ENCODE data around the gene ARTN. TPM values are rescaled to one million over a fixed set of nuclear protein-coding genes. Genes with fewer than 3 reads are reported as not detected.

Gene ARTN
- total and polyA plus RNA-seq, 9 of the 15 experiments (the other 6 are each of a cell fraction or from before 2014, with no cell fraction given), result 0.06 to 0.38 TPM; not detected in 7

DNA sequence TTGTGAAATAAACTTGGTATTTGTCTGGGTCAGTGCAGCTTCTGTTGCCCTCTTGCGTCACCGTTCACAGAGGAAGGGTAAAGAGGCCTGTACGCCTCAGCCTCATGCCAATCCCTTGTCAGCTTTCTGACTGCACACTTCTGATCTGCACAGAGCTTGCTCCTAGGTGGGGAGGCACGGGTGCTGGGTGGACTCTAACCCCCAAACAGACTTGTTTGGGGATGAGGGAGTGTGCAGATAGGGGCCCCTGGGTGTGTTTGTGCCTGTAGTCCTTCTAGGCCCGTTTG is 44.6 kb downstream of the ARTN start (continued):
- TF ChIP-seq, protein P1, sequence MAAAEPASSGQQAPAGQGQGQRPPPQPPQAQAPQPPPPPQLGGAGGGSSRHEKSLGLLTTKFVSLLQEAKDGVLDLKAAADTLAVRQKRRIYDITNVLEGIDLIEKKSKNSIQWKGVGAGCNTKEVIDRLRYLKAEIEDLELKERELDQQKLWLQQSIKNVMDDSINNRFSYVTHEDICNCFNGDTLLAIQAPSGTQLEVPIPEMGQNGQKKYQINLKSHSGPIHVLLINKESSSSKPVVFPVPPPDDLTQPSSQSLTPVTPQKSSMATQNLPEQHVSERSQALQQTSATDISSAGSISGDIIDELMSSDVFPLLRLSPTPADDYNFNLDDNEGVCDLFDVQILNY (CRISPR knock-in tag; IDR thresholded peaks at IDR 0.05), result no peak
- no peak for TF ChIP-seq MCM5 (IDR thresholded peaks at IDR 0.05; ENCODE audit: low read depth)
- TF ChIP-seq, protein P2, sequence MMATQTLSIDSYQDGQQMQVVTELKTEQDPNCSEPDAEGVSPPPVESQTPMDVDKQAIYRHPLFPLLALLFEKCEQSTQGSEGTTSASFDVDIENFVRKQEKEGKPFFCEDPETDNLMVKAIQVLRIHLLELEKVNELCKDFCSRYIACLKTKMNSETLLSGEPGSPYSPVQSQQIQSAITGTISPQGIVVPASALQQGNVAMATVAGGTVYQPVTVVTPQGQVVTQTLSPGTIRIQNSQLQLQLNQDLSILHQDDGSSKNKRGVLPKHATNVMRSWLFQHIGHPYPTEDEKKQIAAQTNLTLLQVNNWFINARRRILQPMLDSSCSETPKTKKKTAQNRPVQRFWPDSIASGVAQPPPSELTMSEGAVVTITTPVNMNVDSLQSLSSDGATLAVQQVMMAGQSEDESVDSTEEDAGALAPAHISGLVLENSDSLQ (IDR thresholded peaks at IDR 0.05), result no peak
- 0 out of 4 replicates have a peak, but pooled peaks of 1 of the 2 experiments have one; percentile 17 for TF ChIP-seq FOXA3 (CRISPR knock-in tag; conservative IDR thresholded peaks at IDR 0.05 in 1 of 2, IDR thresholded peaks at IDR 0.05 in 1 of 2)
- TF ChIP-seq, protein P3, sequence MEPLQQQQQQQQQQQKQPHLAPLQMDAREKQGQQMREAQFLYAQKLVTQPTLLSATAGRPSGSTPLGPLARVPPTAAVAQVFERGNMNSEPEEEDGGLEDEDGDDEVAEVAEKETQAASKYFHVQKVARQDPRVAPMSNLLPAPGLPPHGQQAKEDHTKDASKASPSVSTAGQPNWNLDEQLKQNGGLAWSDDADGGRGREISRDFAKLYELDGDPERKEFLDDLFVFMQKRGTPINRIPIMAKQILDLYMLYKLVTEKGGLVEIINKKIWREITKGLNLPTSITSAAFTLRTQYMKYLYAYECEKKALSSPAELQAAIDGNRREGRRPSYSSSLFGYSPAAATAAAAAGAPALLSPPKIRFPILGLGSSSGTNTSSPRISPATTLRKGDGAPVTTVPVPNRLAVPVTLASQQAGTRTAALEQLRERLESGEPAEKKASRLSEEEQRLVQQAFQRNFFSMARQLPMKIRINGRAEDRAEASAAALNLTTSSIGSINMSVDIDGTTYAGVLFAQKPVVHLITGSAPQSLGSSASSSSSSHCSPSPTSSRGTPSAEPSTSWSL (CRISPR knock-in tag; IDR thresholded peaks at IDR 0.05; ENCODE audit: borderline replicate concordance), result no peak

DNA sequence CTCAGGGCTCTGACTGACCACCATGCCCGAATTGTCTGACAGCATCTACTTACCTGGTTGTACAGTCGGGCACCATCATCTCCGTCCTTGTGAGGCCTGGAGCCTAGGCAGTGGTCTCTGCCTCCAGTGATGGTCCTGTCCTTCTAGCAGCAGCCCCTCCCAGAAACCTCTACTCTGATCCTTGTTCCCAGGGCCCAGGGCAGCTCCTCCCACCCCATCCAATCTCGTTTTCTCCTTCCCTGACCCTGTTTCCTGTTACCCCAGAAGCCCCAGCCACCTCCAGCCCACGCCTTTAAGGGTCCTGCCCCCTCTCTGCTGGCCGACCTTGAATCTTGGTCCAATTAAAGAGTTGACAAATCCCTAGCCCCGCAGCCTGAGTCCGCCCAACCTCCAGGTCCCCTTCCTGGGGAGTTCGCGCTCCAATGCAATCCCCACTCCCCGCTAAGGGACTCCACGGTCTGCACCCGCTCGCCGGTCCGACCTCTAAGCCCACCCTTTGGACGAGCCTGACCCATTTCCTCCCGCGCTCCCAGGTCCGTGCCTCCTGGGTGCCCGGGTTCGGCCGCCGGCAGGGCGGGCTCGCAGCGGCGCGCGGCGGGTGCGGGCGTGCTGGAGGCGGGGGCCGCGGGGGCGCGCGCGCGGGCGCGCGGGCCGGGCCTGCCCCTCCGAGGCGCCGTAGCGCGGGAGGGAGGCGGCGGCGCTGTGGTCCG is 45.1 kb downstream of the ARTN start, which contains the start of gene B4GALT2:
B4GALT2 (plus strand) TSS at position 660 of the 710 bp plus-strand sequence. CDS start 1,951 bp downstream, outside the sequence.
- H3K4me3 ChIP-seq, result peak within 1 kb of the TSS; percentile 58
- DNase-seq (ENCODE audit: extremely low read depth in 1 of 4, low spot score in 3 of 4) (peak; percentile 77 to 92 (median 90)), ATAC-seq (peak; percentile 0; the same call in 1 of the 3 replicates), FAIRE-seq (no peak)
- in situ Hi-C loops (cut with MboI), result no loop called here
- intact Hi-C loops (cut with micrococcal nuclease), result no loop called here
- 11% methylated on average over 22 of the region's 54 CpGs for WGBS (ENCODE audit: insufficient coverage, low coverage, missing lambda C conversion rate)
- peaks cover 33% of the 10 kb centered on the region for H4K20me1 ChIP-seq (replicated peaks; ENCODE audit: control insufficient read depth, insufficient read depth, low read length)
- H3K4me1 ChIP-seq (replicated peaks in 1 of 2; ENCODE audit: control insufficient read depth in 2 of 2, insufficient read depth in 2 of 2, low read length in 2 of 2), result peaks cover 52 to 88% of the 10 kb centered on the region in 2 experiments
- H3K9me1 ChIP-seq (ENCODE audit: control insufficient read depth, insufficient read depth, low read length), result peaks cover 21% of the 10 kb centered on the region
- H3K79me2 ChIP-seq (ENCODE audit: control insufficient read depth, insufficient read depth, low read length), result peaks cover 81% of the 10 kb centered on the region
- no peaks in the 10 kb centered on the region for H3K27me3 ChIP-seq (ENCODE audit: control insufficient read depth in 2 of 2, insufficient read depth in 2 of 2, low read length in 2 of 2)
- peak within 1 kb of the TSS; percentile 73 for H2AFZ ChIP-seq (ENCODE audit: low read depth, low read length)
- ChIA-PET CTCF (ENCODE audit: low intra/inter-chr PET ratio) (interaction anchor here (0.6 to 1.1 kb wide), 2 partner anchors 47 to 58 kb away, joined by 3 to 5 read pairs; no protein-coding TSS in a partner anchor), POLR2A (interaction anchor here (0.6 to 1.8 kb wide), 8 partner anchors 10 to 654 kb away, joined by 3 to 10 read pairs (median 4); partner anchors contain the start of gene CCDC24)
- peaks cover 65% of the 10 kb centered on the region for H3K36me3 ChIP-seq (ENCODE audit: control insufficient read depth, insufficient read depth, low read length)
- H3K4me2 ChIP-seq (ENCODE audit: insufficient read depth, low read length), result peak within 1 kb of the TSS; percentile 86
- H3K27ac ChIP-seq (ENCODE audit: extremely low read depth, low read depth, low read length), result peak within 1 kb of the TSS; percentile 79
- BruUV-seq (replicated peaks), result no TSS peak
- H3K9ac ChIP-seq (ENCODE audit: insufficient read depth in 1 of 2, low read depth in 2 of 2, low read length in 2 of 2), result peak within 1 kb of the TSS; percentile 75 to 99
- H3K9me3 ChIP-seq (replicated peaks; ENCODE audit: control insufficient read depth, insufficient read depth, low read depth, low read length), result no peaks in the 10 kb centered on the region
- TF ChIP-seq CBFA2T3 (IDR thresholded peaks at IDR 0.05) (peak; percentile 21; the same call in 1 of the 2 replicates), MEF2A (IDR thresholded peaks at IDR 0.05; ENCODE audit: control insufficient read depth, low read depth, low read length) (no peak), PPARD (CRISPR knock-in tag; IDR thresholded peaks at IDR 0.05) (no peak), MAFG (tag; conservative IDR thresholded peaks at IDR 0.05) (no peak), ZNF354B (CRISPR knock-in tag; IDR thresholded peaks at IDR 0.05) (no peak), MTA3 (IDR thresholded peaks at IDR 0.05; ENCODE audit: borderline replicate concordance) (no peak), TEAD1 (CRISPR knock-in tag; IDR thresholded peaks at IDR 0.05) (no peak)
- TF ChIP-seq, protein P4, sequence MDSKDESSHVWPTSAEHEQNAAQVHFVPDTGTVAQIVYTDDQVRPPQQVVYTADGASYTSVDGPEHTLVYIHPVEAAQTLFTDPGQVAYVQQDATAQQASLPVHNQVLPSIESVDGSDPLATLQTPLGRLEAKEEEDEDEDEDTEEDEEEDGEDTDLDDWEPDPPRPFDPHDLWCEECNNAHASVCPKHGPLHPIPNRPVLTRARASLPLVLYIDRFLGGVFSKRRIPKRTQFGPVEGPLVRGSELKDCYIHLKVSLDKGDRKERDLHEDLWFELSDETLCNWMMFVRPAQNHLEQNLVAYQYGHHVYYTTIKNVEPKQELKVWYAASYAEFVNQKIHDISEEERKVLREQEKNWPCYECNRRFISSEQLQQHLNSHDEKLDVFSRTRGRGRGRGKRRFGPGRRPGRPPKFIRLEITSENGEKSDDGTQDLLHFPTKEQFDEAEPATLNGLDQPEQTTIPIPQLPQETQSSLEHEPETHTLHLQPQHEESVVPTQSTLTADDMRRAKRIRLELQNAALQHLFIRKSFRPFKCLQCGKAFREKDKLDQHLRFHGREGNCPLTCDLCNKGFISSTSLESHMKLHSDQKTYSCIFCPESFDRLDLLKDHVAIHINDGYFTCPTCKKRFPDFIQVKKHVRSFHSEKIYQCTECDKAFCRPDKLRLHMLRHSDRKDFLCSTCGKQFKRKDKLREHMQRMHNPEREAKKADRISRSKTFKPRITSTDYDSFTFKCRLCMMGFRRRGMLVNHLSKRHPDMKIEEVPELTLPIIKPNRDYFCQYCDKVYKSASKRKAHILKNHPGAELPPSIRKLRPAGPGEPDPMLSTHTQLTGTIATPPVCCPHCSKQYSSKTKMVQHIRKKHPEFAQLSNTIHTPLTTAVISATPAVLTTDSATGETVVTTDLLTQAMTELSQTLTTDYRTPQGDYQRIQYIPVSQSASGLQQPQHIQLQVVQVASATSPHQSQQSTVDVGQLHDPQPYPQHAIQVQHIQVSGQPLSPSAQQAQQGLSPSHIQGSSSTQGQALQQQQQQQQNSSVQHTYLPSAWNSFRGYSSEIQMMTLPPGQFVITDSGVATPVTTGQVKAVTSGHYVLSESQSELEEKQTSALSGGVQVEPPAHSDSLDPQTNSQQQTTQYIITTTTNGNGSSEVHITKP (IDR thresholded peaks at IDR 0.05; ENCODE audit: partially characterized antibody), result peak; percentile 8

All from K562 (cell line).